AG08395 (cell line): Measurements from ENCODE around the gene SNCAIP.

ENCODE experiments used
- DNase-seq: peaks from one replicate; pipeline ENCODE4 v3.0.0; 2012; ENCODE audit warnings: mixed read lengths, low spot score

SNCAIP gene

DNA sequence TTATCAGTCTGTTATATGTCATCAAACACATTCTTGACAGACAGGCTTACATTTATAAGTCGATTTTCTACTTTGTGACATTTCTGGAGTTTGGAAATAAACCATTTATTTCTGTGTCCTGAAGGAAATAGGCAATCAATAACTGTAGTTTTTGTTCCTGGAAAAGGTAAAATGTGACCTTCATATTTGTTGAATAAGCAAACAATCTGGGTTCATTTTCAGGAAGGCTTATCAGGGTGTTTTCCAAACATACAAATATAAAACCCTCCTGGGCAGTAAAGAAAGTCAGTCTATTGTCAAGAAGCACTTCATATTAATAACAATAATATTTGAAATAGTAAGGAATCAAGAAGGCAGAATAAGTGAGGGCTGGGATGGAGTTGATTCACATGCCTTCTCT is 195.0 kb downstream of the SNCAIP start:
- DNase-seq: no peak

GRCh38 chr5:122507581-122507980 is 195.5 kb downstream of the SNCAIP start:
- no peak for DNase-seq

DNA sequence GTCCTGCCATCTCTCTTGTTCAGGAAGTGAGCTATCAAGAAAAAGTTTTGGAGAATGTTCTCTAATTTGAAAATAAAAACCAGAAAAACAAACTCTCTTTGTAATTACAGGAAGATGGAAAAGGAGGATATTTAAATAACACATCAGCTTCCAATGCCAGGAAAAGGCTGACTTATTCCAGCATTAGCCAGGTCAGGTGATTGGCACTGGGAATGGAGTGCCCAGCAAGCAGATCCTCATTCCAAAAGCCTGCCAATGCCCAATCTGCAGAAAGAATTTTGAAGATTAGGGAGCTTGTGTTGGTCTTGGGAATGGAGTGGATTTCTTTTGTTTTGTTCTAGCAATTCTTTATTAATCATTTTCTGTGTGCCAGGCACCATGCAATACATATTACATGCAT is 196.6 kb downstream of the SNCAIP start:
- DNase-seq: no peak
